ENCODE data around the gene CXorf66.

DNA sequence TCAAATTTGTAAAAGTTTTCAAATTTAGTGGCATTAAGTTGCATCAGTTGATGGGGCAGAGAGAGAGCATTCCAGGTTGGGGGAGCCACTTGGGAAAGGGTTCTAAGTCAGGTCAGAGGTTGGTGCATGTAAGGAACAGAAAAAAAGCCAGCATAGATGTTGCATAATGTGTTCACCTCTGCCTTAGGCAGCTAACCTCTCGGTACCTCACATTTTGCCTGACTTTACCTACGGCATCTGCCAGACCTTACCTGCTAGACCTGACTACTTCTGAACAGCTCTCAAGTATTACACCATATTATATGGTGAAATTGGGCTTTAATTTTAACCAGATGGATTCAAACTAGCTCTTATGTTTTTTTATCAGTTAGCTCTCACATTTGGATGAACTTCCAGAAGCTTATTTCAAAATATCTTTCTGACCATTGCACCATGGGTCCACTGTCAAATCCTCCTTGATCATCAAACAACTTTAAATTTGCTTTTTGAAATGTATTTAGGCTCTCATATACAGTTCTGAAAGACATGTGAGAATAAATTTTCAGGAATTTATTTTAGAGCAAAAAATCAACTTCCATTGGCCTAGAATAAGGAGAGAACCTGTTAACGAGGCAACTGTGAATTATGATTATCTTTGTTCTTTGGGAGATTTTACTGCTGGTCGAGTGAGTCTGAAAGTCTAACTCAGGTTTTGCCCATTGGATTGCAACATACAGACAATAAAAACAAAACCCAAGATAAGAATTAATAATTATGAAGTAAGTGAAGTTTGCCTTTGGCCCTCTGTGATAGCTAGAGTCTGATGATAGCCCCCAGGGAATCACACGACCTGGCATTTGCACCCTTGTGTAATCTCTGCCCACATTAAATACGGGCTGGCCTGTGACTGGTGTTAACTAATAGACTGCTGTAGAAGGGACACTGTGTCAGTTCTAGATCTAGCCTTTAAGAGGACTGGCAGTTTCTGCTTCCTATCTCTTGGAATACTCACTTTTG lies 7.6 kb upstream of the CXorf66 start:
- TF ChIP-seq POLR2A (IDR thresholded peaks at IDR 0.05; ENCODE audit: control extremely low read depth in 1 of 2, low read depth in 2 of 2, low read length in 2 of 2), result no peak
- TF ChIP-seq NANOG (IDR thresholded peaks at IDR 0.05; ENCODE audit: insufficient read depth, low read depth, low read length, poor library complexity, severe bottlenecking), result no peak
- no peak for TF ChIP-seq ZNF274 (IDR thresholded peaks at IDR 0.05; ENCODE audit: borderline replicate concordance, extremely low read depth, low read length)
- no peak for TF ChIP-seq YY1 (IDR thresholded peaks at IDR 0.05; ENCODE audit: low read depth, low read length)
- TF ChIP-seq, protein P1, sequence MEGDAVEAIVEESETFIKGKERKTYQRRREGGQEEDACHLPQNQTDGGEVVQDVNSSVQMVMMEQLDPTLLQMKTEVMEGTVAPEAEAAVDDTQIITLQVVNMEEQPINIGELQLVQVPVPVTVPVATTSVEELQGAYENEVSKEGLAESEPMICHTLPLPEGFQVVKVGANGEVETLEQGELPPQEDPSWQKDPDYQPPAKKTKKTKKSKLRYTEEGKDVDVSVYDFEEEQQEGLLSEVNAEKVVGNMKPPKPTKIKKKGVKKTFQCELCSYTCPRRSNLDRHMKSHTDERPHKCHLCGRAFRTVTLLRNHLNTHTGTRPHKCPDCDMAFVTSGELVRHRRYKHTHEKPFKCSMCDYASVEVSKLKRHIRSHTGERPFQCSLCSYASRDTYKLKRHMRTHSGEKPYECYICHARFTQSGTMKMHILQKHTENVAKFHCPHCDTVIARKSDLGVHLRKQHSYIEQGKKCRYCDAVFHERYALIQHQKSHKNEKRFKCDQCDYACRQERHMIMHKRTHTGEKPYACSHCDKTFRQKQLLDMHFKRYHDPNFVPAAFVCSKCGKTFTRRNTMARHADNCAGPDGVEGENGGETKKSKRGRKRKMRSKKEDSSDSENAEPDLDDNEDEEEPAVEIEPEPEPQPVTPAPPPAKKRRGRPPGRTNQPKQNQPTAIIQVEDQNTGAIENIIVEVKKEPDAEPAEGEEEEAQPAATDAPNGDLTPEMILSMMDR (IDR thresholded peaks at IDR 0.05; ENCODE audit: control extremely low read depth in 1 of 3, insufficient read depth in 1 of 3, low read depth in 1 of 3, low read length in 3 of 3), result no peak
- no peak for TF ChIP-seq RXRA (IDR thresholded peaks at IDR 0.05; ENCODE audit: insufficient read depth, low read depth, low read length)
- no peak for TF ChIP-seq CEBPB (IDR thresholded peaks at IDR 0.05; ENCODE audit: low read depth, low read length)
- no peak for TF ChIP-seq SIN3A (conservative IDR thresholded peaks at IDR 0.05 in 1 of 2, IDR thresholded peaks at IDR 0.05 in 1 of 2; ENCODE audit: low read depth in 1 of 2, low read length in 2 of 2)

Data from H1 (cell line).